K562 (cell line): ENCODE data around the gene MBOAT2. TPM values are rescaled to one million over a fixed set of nuclear protein-coding genes. Genes with fewer than 3 reads are reported as not detected.

Source experiments
- ATAC-seq: fragments of 200-7000 bp; cut with Tn5 transposase; 3 replicates; pipeline ENCODE4 v1.9.1; 2020; ENCODE audit warnings: moderate library complexity
- BruUV-seq: library from RNA; stranded (reverse); fragments of 400-500 nt; replicated peaks from 2 replicates; lab custom pipeline; 2021; lab: Mats Ljungman, UMichigan
- CTCF ChIA-PET: fragments of 300-600 bp; formaldehyde crosslinking; extraction: SDS; loops from one replicate; lab custom pipeline; 2021; ENCODE audit warnings: low intra/inter-chr PET ratio; lab: Yijun Ruan, JAX
- POLR2A ChIA-PET: fragments of 300-600, 350-650 bp; sonication (Branson Sonifier 250); formaldehyde crosslinking; extraction: SDS; loops from one replicate; lab custom pipeline; 2021; ENCODE audit warnings: antibody characterized with exemption, inconsistent platforms; lab: Yijun Ruan, JAX
- DNase-seq, 4 experiments: peaks; one replicate each; pipeline versions ENCODE4 v3.0.0 to v3.0.0-alpha.2; 2011 to 2018; ENCODE audit warnings: low spot score in 3 of 4, mixed read lengths in 3 of 4; ENCODE audit errors: extremely low read depth in 1 of 4
- FAIRE-seq: peaks from 2 replicates; lab custom pipeline; 2011; peaks lifted over from hg19 to GRCh38; lab: Jason Lieb, UNC
- H2AFZ ChIP-seq: 2 replicates; pipeline ENCODE4 v1.6.0; 2011; ENCODE audit warnings: low read depth, low read length, control low read depth, inconsistent platforms
- H3K27ac ChIP-seq: fragments of 200-600 bp; 3 replicates; pipeline ENCODE4 v1.8.0; 2011; ENCODE audit warnings: low read depth, mild to moderate bottlenecking, control low read depth, inconsistent platforms, low read length, moderate library complexity, mixed read lengths; ENCODE audit errors: extremely low read depth
- H3K27me3 ChIP-seq, 2 experiments: fragments of 300-600 bp in 1 of 2; 2 replicates in 1 of 2; 3 replicates in 1 of 2; pipeline versions ENCODE4 v1.6.0 to v1.8.0; 2011; ENCODE audit warnings: inconsistent platforms in 2 of 2, low read length in 2 of 2, mild to moderate bottlenecking in 1 of 2, mixed read lengths in 1 of 2, moderate library complexity in 1 of 2; ENCODE audit not compliant: control insufficient read depth in 2 of 2, insufficient read depth in 2 of 2
- H3K36me3 ChIP-seq: fragments of 300-600 bp; 3 replicates; pipeline ENCODE4 v1.8.0; 2011; ENCODE audit warnings: mild to moderate bottlenecking, low read length, inconsistent platforms; ENCODE audit not compliant: control insufficient read depth, insufficient read depth
- H3K4me1 ChIP-seq, 2 experiments: fragments of 200-600 bp in 1 of 2; replicated peaks in 1 of 2; 2 replicates in 1 of 2; 3 replicates in 1 of 2; pipeline versions ENCODE4 v1.5.1 to v1.8.0; 2011; ENCODE audit warnings: inconsistent platforms in 2 of 2, low read length in 2 of 2, mild to moderate bottlenecking in 1 of 2, mixed read lengths in 1 of 2, moderate library complexity in 1 of 2; ENCODE audit not compliant: control insufficient read depth in 2 of 2, insufficient read depth in 2 of 2
- H3K4me2 ChIP-seq: 2 replicates; pipeline ENCODE4 v1.6.1; 2011; ENCODE audit warnings: low read length, control low read depth, inconsistent platforms, mixed read lengths; ENCODE audit not compliant: insufficient read depth
- H3K4me3 ChIP-seq: fragments of 200-600 bp; sonication (generic), shearing (Covaris generic); 2 replicates; pipeline ENCODE4 v1.5.1; 2016; ENCODE audit warnings: control low read depth, inconsistent platforms
- H3K79me2 ChIP-seq: fragments of 200-600 bp; 3 replicates; pipeline ENCODE4 v1.8.0; 2011; ENCODE audit warnings: low read length, inconsistent platforms; ENCODE audit not compliant: control insufficient read depth, insufficient read depth
- H3K9ac ChIP-seq, 2 experiments: 2 replicates each; pipeline versions ENCODE4 v1.6.0 to v1.6.1; 2011; ENCODE audit warnings: low read depth in 2 of 2, low read length in 2 of 2, control low read depth in 1 of 2, inconsistent platforms in 1 of 2, mild to moderate bottlenecking in 1 of 2, mixed read lengths in 1 of 2; ENCODE audit not compliant: insufficient read depth in 1 of 2
- H3K9me1 ChIP-seq: one replicate; pipeline ENCODE4 v1.6.0; 2011; ENCODE audit warnings: inconsistent platforms, mild to moderate bottlenecking, low read length, moderate library complexity; ENCODE audit not compliant: control insufficient read depth, insufficient read depth
- H3K9me3 ChIP-seq: replicated peaks from 2 replicates; pipeline ENCODE4 v1.5.1; 2011; ENCODE audit warnings: low read depth, low read length, inconsistent platforms; ENCODE audit not compliant: control insufficient read depth, insufficient read depth
- H4K20me1 ChIP-seq: replicated peaks from 2 replicates; pipeline ENCODE4 v1.6.1; 2011; ENCODE audit warnings: low read length, inconsistent platforms, mixed read lengths; ENCODE audit not compliant: control insufficient read depth, insufficient read depth
- ATF1 ChIP-seq, 2 experiments: fragments of 450-650 bp in 1 of 2; IDR thresholded peaks; 2 replicates each; pipeline ENCODE4 v1.6.1; 2016; ENCODE audit warnings: missing compliant biosample characterization in 1 of 2, missing genetic modification characterization in 1 of 2
- C11orf30 ChIP-seq: fragments of 450-650 bp; IDR thresholded peaks from 2 replicates; pipeline ENCODE4 v1.6.1; 2016; ENCODE audit warnings: low read depth, mild to moderate bottlenecking
- CHD4 ChIP-seq: fragments of 200-600 bp; sonication (generic); IDR thresholded peaks from 3 replicates; pipeline ENCODE4 v1.6.1; 2012; ENCODE audit warnings: low read depth, mild to moderate bottlenecking, mixed read lengths, low read length, inconsistent platforms; ENCODE audit not compliant: insufficient read depth, insufficient replicate concordance, poor library complexity, severe bottlenecking
- NCOA2 ChIP-seq, 2 experiments: fragments of 450-650 bp; IDR thresholded peaks; 2 replicates each; pipeline ENCODE4 v1.6.1; 2018; ENCODE audit warnings: mild to moderate bottlenecking in 2 of 2, moderate library complexity in 1 of 2; ENCODE audit not compliant: partially characterized antibody in 2 of 2
- NFE2 ChIP-seq: IDR thresholded peaks from 2 replicates; pipeline ENCODE4 v1.6.1; 2014; ENCODE audit warnings: antibody characterized with exemption, low read depth
- NR0B1 ChIP-seq: fragments of 450-650 bp; IDR thresholded peaks from one replicate; pipeline ENCODE4 v1.6.1; 2018; ENCODE audit warnings: mild to moderate bottlenecking, moderate library complexity; ENCODE audit not compliant: partially characterized antibody
- RAD21 ChIP-seq, 2 experiments: fragments of 250-450 bp in 1 of 2; fragments of 450-650 bp in 1 of 2; sonication (Bioruptor Pico) in 1 of 2; formaldehyde crosslinking in 1 of 2; IDR thresholded peaks in 1 of 2; conservative IDR thresholded peaks in 1 of 2; 2 replicates each; pipeline versions ENCODE4 v1.4.0 to v1.8.0; 2020 to 2022; ENCODE audit warnings: mild to moderate bottlenecking in 2 of 2, moderate library complexity in 1 of 2
- RBM34 ChIP-seq: fragments of 200-400 bp; formaldehyde crosslinking; IDR thresholded peaks from 2 replicates; pipeline ENCODE4 v1.6.1; 2018; ENCODE audit warnings: low read length, borderline replicate concordance; ENCODE audit not compliant: insufficient read depth
- THRA ChIP-seq: fragments of 450-650 bp; IDR thresholded peaks from 2 replicates; pipeline ENCODE4 v1.6.1; 2017; ENCODE audit warnings: mild to moderate bottlenecking, moderate library complexity
- ZKSCAN1 ChIP-seq: fragments of 150-350 bp; IDR thresholded peaks from 2 replicates; pipeline ENCODE4 v1.6.1; 2016; ENCODE audit warnings: low read depth, low read length
- ZNF133 ChIP-seq: fragments of 250-450 bp; sonication (Bioruptor Pico); IDR thresholded peaks from 2 replicates; pipeline ENCODE4 v1.4.0; 2020; ENCODE audit warnings: mild to moderate bottlenecking
- ZNF184 ChIP-seq: sonication (generic); formaldehyde crosslinking; IDR thresholded peaks from 2 replicates; pipeline ENCODE4 v1.5.0; 2020; ENCODE audit warnings: missing genetic modification reagents
- ZNF41 ChIP-seq: fragments of 250-450 bp; sonication (Bioruptor Pico); conservative IDR thresholded peaks from 2 replicates; pipeline ENCODE4 v1.4.0; 2020; ENCODE audit warnings: mild to moderate bottlenecking
- ZNF444 ChIP-seq: fragments of 250-450 bp; sonication (Bioruptor Pico); IDR thresholded peaks from 2 replicates; pipeline ENCODE4 v1.4.0; 2020; ENCODE audit warnings: mild to moderate bottlenecking, moderate library complexity
- ZNF551 ChIP-seq: fragments of 250-450 bp; sonication (Bioruptor Pico); IDR thresholded peaks from 2 replicates; pipeline ENCODE4 v1.5.0; 2021; ENCODE audit warnings: mild to moderate bottlenecking, moderate library complexity
- WGBS: fragments of 100-300 bp; shearing (Covaris generic); methylation state at CpG from one replicate; pipeline ENCODE4 v1.1.6; 2016; ENCODE audit warnings: low coverage, mixed read lengths; ENCODE audit not compliant: insufficient coverage; ENCODE audit errors: missing lambda C conversion rate; 5-methylcytosine and 5-hydroxymethylcytosine counted together
- in situ Hi-C: fragments of 300-500 bp; cut with MboI; formaldehyde crosslinking; loops from 4 replicates; pipeline ENCODE4 v1.15.0; 2018; ENCODE audit warnings: inconsistent platforms, mixed read lengths
- intact Hi-C: fragments of 100-400 bp; cut with micrococcal nuclease; formaldehyde crosslinking; loops from 2 replicates; pipeline ENCODE4 v1.14.2; 2022
- polyA plus RNA-seq, 8 experiments: library from polyadenylated mRNA; depleted of rRNA in 4 of 8; stranded (reverse) in 5 of 8; unstranded in 3 of 8; fragments of >200 nt; fragmentation: Nextera tagmentation in 2 of 8; fragmentation: Illumina TruSeq in 1 of 8; extraction: Ambion mirVana in 2 of 8; extraction: Trizol in 1 of 8; gene quantifications; 2 replicates each; pipeline versions ENCODE4 v1.2.1 to v1.2.3, GENCODE V29; 2011 to 2014; ENCODE audit warnings: inconsistent platforms in 1 of 8, missing spikeins in 1 of 8
- total RNA-seq, 7 experiments: library from RNA; depleted of rRNA in 6 of 7; stranded (reverse); fragments of >200 nt in 6 of 7; fragmentation: Illumina TruSeq in 2 of 7; extraction: Trizol in 2 of 7; gene quantifications; 2 replicates each; pipeline versions ENCODE4 v1.2.1 to v1.2.3, GENCODE V29; 2011 to 2021; ENCODE audit warnings: low replicate concordance in 1 of 7

The MBOAT2 gene
- total and polyA plus RNA-seq, 9 of the 15 experiments (the other 6 are each of a cell fraction or from before 2014, with no cell fraction given), result 8.4 to 122 (median 27.6) TPM

GRCh38 chr2:8956774-8957173 is 46.7 kb downstream of the MBOAT2 start:
- CTCF ChIA-PET, result no interaction called here
- Histone ChIP-seq H3K9ac (no peak overlapping the region), H3K79me2 (peaks cover 57% of the 10 kb centered on the region), H3K9me1 (no peaks in the 10 kb centered on the region), H3K9me3 (peaks cover 34% of the 10 kb centered on the region), H3K4me1 (no peaks in the 10 kb centered on the region), H3K36me3 (peaks cover 38% of the 10 kb centered on the region), H3K4me2 (no peak overlapping the region), H4K20me1 (no peaks in the 10 kb centered on the region), H3K27me3 (no peaks in the 10 kb centered on the region), H3K27ac (no peak overlapping the region), H3K4me3 (no peak overlapping the region), H2AFZ (no peak overlapping the region)
- DNase-seq (no peak), ATAC-seq (no peak), FAIRE-seq (no peak)
- BruUV-seq, result no TSS peak
- WGBS, result 79% methylated on average over 1 of the region's 1 CpG
- POLR2A ChIA-PET, result interaction anchor here (1.2 kb wide), 1 partner anchor 10 kb away, joined by 3 read pairs; no protein-coding TSS in a partner anchor
- intact Hi-C loops (no loop called here), in situ Hi-C loops (no loop called here)
- TF ChIP-seq C11orf30 (no peak), RAD21 (CRISPR knock-in tag; conservative IDR thresholded peaks at IDR 0.05 in 1 of 2, IDR thresholded peaks at IDR 0.05 in 1 of 2) (peak in 1 of 2 experiments; percentile 13; a peak in 2 of 4 replicates)

- Histone ChIP-seq H3K79me2 (peaks cover 39% of the 10 kb centered on the region), H3K27me3 (no peaks in the 10 kb centered on the region), H2AFZ (no peak overlapping the region), H4K20me1 (no peaks in the 10 kb centered on the region), H3K36me3 (peaks cover 38% of the 10 kb centered on the region), H3K4me2 (no peak overlapping the region), H3K4me1 (no peaks in the 10 kb centered on the region), H3K9ac (no peak overlapping the region), H3K4me3 (no peak overlapping the region), H3K27ac (no peak overlapping the region), H3K9me1 (no peaks in the 10 kb centered on the region), H3K9me3 (peaks cover 37% of the 10 kb centered on the region)
- in situ Hi-C loops, result no loop called here
- BruUV-seq, result no TSS peak
- POLR2A ChIA-PET, result no interaction called here
- no peak for FAIRE-seq
- WGBS, result 95% methylated on average over 3 of the region's 3 CpGs
- no peak for ATAC-seq
- no peak for DNase-seq
- CTCF ChIA-PET, result no interaction called here
- intact Hi-C loops, result no loop called here
- TF ChIP-seq ZKSCAN1 (no peak), NR0B1 (no peak), ZNF551 (CRISPR knock-in tag) (no peak), CHD4 (no peak), RBM34 (no peak), NCOA2 (IDR thresholded peaks at IDR 0.05; ENCODE audit: partially characterized antibody in 2 of 2) (no peak), NFE2 (no peak), ZNF184 (CRISPR knock-in tag) (no peak), ZNF444 (CRISPR knock-in tag) (no peak), ZNF41 (no peak), ZNF133 (no peak), THRA (no peak), ATF1 (CRISPR knock-in tag; IDR thresholded peaks at IDR 0.05) (no peak), ATF1 (tag; IDR thresholded peaks at IDR 0.05) (no peak)
Measured at GRCh38 chr2:8954990-8955389, 48.5 kb downstream of the MBOAT2 start.
